Upper lobe of left lung (tissue), 6 donors: ENCODE data around the gene SKIC2. TPM values are rescaled to one million over a fixed set of nuclear protein-coding genes. Genes with fewer than 3 reads are reported as not detected.

Experiments
- ATAC-seq, 2 donors: fragments of 200-7000 bp; cut with Tn5 transposase; one replicate each; pipeline ENCODE4 v1.9.1; 2022; ENCODE audit warnings: mild to moderate bottlenecking in 2 of 2, moderate library complexity in 2 of 2; ENCODE audit not compliant: low FRiP score in 2 of 2
- DNase-seq, 2 donors: peaks; one replicate each; pipeline ENCODE4 v3.0.0-alpha.2; 2019 to 2020
- H3K27ac ChIP-seq, 4 donors: fragments of 200-600 bp; sonication (generic); one replicate each; pipeline ENCODE4 v1.5.1; 2016 to 2019
- H3K27me3 ChIP-seq, 4 donors: fragments of 200-600 bp; sonication (generic); one replicate each; pipeline ENCODE4 v1.5.1; 2017 to 2019
- H3K36me3 ChIP-seq, 4 donors: fragments of 200-600 bp; sonication (generic); one replicate each; pipeline ENCODE4 v1.5.1; 2016 to 2019
- H3K4me1 ChIP-seq, 4 donors: fragments of 200-600 bp; sonication (generic); one replicate each; pipeline ENCODE4 v1.5.1; 2018 to 2019
- H3K4me3 ChIP-seq, 4 donors: fragments of 200-600 bp; sonication (generic); one replicate each; pipeline ENCODE4 v1.5.1; 2017 to 2019; ENCODE audit warnings: mild to moderate bottlenecking in 2 of 4, moderate library complexity in 1 of 4
- H3K9me3 ChIP-seq, 4 donors: fragments of 200-600 bp; sonication (generic); one replicate each; pipeline ENCODE4 v1.5.1; 2018 to 2019
- EP300 ChIP-seq, 4 donors: sonication (generic); formaldehyde crosslinking; IDR thresholded peaks; one replicate each; pipeline ENCODE4 v1.5.1; 2017; ENCODE audit warnings: antibody characterized with exemption in 4 of 4, control low read depth in 2 of 4
- POLR2A ChIP-seq, 4 donors: fragments of 450-650 bp; IDR thresholded peaks; one replicate each; pipeline ENCODE4 v1.5.1; 2016 to 2017; ENCODE audit warnings: antibody characterized with exemption in 4 of 4, mild to moderate bottlenecking in 2 of 4
- POLR2AphosphoS5 ChIP-seq, 2 donors: sonication (generic); formaldehyde crosslinking; IDR thresholded peaks; one replicate each; pipeline ENCODE4 v1.5.1; 2017; ENCODE audit warnings: antibody characterized with exemption in 2 of 2
- WGBS, 2 donors: methylation state at CpG; one replicate each; pipeline ENCODE4 v1.1.5; 2017 to 2018; 5-methylcytosine and 5-hydroxymethylcytosine counted together
- total RNA-seq, 6 donors: library from RNA; depleted of rRNA in 4 of 6; stranded (reverse); fragments of >200 nt in 4 of 6; gene quantifications; one replicate each; pipeline versions ENCODE4 v1.1.0 to v1.2.1, GENCODE V29; 2016 to 2021
- TF ChIP-seq, protein P1 (sequence below), 6 experiments: fragments of 450-650 bp in 4 of 6; fragments of 200-600 bp in 2 of 6; sonication (generic) in 2 of 6; IDR thresholded peaks; one replicate each; pipeline ENCODE4 v1.5.1; 2016 to 2019; ENCODE audit warnings: antibody characterized with exemption in 6 of 6
- donor health status: DM: no; HTN: no; CAD: no; lungs with moderate emphysema.
- donor health status: DM: no; HTN: yes; CAD: no; lungs with severe emphysema.

Gene SKIC2
- total RNA-seq, 6 donors from 2014 or later, result 27.7 to 172 (median 58.6) TPM

DNA sequence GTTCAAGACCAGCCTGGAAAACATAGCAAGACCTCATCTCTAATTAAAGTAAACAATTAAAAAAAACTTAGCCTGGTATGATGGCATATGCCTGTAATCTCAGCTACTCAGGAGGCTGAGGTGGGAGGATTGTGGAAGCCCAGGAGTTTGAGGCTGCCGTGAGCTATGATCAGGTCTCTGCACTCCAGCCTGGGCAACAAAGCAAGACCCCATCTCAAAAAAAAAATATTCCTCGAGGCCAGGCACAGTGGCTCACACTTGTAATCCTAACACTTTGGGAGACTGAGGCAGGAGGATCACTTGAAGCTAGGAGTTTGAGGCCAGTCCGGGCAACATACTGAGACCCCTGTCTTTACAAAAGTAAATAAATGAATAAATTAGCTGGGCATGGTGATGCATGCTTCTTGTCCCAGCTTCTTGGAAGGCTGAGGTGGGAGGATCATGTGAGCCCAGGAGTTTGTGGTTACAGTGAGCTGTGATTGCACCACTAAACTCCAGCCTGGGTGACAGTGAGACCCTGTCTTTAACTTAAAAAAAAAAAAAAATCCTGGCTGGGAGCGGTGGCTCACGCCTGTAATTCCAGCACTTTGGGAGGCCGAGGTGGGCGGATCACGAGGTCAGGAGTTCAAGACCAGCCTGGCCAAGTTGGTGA, 40.8 kb upstream of the SKIC2 start:
- Histone ChIP-seq H3K27ac (no peak overlapping the region), H3K9me3 (no peaks in the 10 kb centered on the region), H3K4me3 (no peak overlapping the region), H3K36me3 (no peaks in the 10 kb centered on the region), H3K4me1 (peaks cover 15 to 24% (median 20%) of the 10 kb centered on the region in 4 donors), H3K27me3 (no peaks in the 10 kb centered on the region)
- TF ChIP-seq POLR2A (IDR thresholded peaks at IDR 0.05), result no peak
- TF ChIP-seq, protein P1, sequence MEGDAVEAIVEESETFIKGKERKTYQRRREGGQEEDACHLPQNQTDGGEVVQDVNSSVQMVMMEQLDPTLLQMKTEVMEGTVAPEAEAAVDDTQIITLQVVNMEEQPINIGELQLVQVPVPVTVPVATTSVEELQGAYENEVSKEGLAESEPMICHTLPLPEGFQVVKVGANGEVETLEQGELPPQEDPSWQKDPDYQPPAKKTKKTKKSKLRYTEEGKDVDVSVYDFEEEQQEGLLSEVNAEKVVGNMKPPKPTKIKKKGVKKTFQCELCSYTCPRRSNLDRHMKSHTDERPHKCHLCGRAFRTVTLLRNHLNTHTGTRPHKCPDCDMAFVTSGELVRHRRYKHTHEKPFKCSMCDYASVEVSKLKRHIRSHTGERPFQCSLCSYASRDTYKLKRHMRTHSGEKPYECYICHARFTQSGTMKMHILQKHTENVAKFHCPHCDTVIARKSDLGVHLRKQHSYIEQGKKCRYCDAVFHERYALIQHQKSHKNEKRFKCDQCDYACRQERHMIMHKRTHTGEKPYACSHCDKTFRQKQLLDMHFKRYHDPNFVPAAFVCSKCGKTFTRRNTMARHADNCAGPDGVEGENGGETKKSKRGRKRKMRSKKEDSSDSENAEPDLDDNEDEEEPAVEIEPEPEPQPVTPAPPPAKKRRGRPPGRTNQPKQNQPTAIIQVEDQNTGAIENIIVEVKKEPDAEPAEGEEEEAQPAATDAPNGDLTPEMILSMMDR (IDR thresholded peaks at IDR 0.05), result no peak
- TF ChIP-seq EP300 (IDR thresholded peaks at IDR 0.05), result no peak
- no peak for TF ChIP-seq POLR2AphosphoS5 (IDR thresholded peaks at IDR 0.05)
- 87 to 90% methylated on average over 8 of the region's 8 CpGs for WGBS, 2 donors
- ATAC-seq (no peak), DNase-seq (no peak)

DNA sequence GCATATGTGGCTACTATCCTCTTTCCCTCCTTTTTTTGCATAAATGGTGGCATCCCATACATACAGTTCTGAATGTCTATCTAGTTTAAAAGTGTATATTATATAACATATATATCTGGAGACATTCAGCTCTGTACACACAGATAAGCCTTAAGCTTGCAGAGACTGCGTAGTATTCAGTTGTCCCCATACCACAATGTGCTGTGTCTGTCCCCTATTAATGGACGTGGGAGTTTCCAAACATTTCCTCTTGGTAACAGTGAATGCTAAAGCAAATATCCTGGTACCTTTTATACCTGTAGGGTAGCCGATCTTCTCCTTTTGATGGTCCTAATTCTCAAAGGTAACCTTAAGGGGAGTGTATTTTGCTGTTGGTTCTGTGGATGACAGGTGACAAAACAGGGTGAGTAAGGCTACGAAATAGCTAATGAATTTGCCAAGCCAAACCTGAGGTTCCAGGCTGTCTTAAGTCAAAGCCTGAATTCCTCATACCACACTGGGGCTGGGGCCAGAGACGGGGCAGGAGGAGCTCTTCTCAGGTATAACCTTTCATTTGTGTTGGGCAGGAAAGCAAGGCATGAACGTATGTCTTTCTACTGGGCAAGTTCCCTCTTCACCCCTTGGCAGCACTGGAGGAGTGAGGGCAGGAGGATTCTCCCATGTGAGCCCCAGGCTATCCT, 39.2 kb upstream of the SKIC2 start:
- no peak overlapping the region for H3K4me3 ChIP-seq
- no peaks in the 10 kb centered on the region for H3K9me3 ChIP-seq
- no peaks in the 10 kb centered on the region for H3K27me3 ChIP-seq
- TF ChIP-seq POLR2AphosphoS5 (IDR thresholded peaks at IDR 0.05), result no peak
- TF ChIP-seq, protein P1 (IDR thresholded peaks at IDR 0.05), result no peak
- TF ChIP-seq EP300 (IDR thresholded peaks at IDR 0.05), result no peak
- TF ChIP-seq POLR2A (IDR thresholded peaks at IDR 0.05), result no peak
- peaks cover 15 to 24% (median 20%) of the 10 kb centered on the region in 4 donors for H3K4me1 ChIP-seq
- 71 to 82% methylated on average over 6 of the region's 6 CpGs for WGBS, 2 donors
- ATAC-seq (no peak), DNase-seq (no peak)
- H3K27ac ChIP-seq, result peak overlapping the region; percentile 63 to 84 (median 81)
- no peaks in the 10 kb centered on the region for H3K36me3 ChIP-seq

DNA sequence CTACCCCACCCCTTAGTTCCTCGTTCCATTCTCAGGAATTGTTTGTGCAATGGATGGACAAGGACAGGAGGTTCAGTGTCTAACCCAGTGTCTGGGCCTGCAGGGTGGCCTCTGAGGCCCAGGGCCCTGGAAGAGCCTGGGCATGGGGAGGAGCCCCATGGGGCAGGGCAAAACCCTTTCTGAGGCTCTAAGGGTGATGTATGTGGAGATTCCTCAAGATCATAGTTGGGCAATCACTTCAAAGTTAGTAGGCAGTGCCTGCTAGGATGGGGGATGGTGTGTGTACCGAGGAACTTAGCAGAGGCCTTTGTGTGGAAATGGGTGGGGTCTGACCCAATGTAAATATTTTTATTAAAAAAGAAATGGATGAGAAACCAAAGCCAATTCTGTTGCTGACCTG, 38.2 kb upstream of the SKIC2 start:
- peaks cover 15 to 24% (median 20%) of the 10 kb centered on the region in 4 donors for H3K4me1 ChIP-seq
- peak in 1 of 2 donors; percentile 73 for DNase-seq
- H3K4me3 ChIP-seq, result no peak overlapping the region
- no peaks in the 10 kb centered on the region for H3K36me3 ChIP-seq
- H3K9me3 ChIP-seq, result no peaks in the 10 kb centered on the region
- no peaks in the 10 kb centered on the region for H3K27me3 ChIP-seq
- H3K27ac ChIP-seq, result peak overlapping the region; percentile 63 to 84 (median 81)
- WGBS, 2 donors, result 22 to 44% methylated on average over 2 of the region's 2 CpGs
- TF ChIP-seq POLR2A (IDR thresholded peaks at IDR 0.05) (peak in 1 of 4 donors; percentile 17), EP300 (IDR thresholded peaks at IDR 0.05) (peak in 1 of 4 donors; percentile 57), POLR2AphosphoS5 (IDR thresholded peaks at IDR 0.05) (peak in 1 of 2 donors; percentile 59)
- TF ChIP-seq, protein P1 (IDR thresholded peaks at IDR 0.05), result no peak
- peak; percentile 44 to 61 for ATAC-seq

DNA sequence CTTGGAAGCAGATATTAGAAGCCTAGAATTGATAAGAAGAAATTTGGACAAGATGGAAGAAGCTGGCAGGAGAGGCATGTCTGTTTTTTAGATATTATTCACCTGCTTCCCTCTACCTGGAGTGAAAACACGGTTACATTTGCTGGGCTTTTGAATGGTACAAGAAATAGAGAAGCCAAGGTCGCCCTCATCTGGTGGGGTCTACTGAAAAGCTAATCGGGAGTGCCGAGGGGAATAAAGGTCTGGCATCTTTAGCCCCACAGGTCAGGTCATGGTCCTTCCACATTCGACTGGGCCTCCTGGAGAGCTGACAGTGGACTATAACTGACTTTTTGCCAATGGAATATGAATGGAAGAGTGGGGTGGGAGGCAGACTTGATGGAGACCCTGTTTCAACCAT, 36.0 kb upstream of the SKIC2 start:
- DNase-seq (peak in 1 of 2 donors; percentile 31), ATAC-seq (peak in 1 of 2 donors; percentile 13)
- Histone ChIP-seq H3K9me3 (no peaks in the 10 kb centered on the region), H3K27me3 (no peaks in the 10 kb centered on the region), H3K4me1 (peaks cover 15 to 24% (median 20%) of the 10 kb centered on the region in 4 donors), H3K4me3 (no peak overlapping the region), H3K36me3 (no peaks in the 10 kb centered on the region), H3K27ac (no peak overlapping the region)
- TF ChIP-seq, protein P1 (IDR thresholded peaks at IDR 0.05), result peak in 3 of 6 experiments; percentile 5 to 22 (median 12)
- no peak for TF ChIP-seq EP300 (IDR thresholded peaks at IDR 0.05)
- 13 to 17% methylated on average over 5 of the region's 5 CpGs for WGBS, 2 donors
